ENCODE data around the gene KCNQ5.
"Not testable (repeated sequence)": the region's sequence is repeated elsewhere in the genome, so short reads cannot be mapped to it uniquely, and the experiment has no call there.

KCNQ5 gene

DNA sequence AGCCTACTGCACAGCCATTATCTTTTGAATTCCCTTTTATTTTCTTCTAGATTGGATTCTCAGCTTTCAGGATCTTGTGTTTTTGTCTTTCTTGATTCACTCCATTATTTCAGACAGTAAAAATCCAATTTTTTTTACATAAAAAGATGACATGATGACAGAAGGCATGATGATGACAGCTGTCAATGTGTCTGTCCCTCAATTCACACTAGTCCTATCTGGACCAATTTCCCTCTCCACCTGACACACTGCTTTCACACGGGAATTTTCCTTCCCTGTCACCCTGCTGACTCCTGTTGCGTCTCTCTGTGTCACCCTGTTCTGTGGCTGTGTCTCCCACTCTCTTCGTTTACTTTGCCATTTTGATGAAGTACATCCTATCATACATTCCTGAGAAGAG lies 529.9 kb downstream of the KCNQ5 start:
- no peak for DNase-seq

DNA sequence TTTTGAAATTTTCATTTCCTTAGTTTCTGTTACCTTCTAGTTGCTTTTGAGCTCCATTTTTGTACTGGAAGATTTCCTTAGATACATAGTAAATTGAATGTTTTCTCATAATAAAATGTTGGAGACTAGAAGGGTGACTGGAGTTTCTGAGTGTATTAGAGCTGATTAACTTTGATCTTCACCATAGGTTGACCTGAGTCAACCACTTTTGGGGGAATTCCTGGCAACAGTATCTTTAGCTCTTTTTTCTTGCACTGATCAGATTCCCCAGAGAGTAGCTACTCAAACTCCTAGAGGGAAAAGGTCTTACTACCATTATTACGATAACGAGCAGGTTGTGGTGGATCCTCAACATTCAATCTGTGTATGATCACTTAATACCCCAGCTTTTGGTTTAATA lies 530.7 kb downstream of the KCNQ5 start:
- no peak for DNase-seq

DNA sequence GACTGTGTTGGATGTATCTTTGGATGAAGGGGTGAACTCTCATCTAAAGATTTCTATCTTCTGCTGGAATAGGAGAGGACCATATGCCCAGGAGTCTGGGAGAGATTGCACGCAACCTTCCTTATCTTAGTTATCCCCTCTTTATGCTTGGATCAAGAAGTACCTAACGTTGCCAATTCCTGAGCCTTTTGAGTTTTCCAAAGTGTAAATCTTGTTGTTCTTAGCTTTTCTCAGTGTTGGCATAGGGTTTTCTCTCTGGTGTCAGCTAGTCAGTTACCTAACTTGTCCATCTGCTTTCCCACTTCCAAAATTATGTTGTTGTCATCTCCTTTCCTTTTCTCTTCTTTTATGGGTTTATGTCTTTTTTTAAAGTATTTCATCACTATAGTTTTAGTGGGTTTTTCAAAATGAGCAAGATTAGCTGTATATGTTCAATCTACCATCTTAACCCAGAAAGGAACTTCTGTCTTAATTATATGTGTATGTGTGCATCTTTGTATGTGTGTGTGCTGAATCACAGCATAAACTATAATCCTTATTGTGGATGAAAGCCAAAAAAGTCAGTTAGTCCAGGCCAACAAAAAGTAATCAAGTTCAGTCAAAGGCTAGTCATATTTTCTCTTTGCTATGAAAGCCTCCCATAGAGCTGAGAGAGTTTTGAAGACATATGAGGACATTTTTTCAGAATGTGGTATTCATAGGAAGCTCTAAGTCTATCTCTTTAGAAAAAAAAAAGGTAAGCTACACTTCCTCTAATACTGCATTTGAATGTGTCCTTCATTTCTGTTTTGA lies 531.3 kb downstream of the KCNQ5 start:
- no peak for DNase-seq

GRCh38 chr6:73156793-73157767 lies 535.2 kb downstream of the KCNQ5 start:
- no peak for DNase-seq

GRCh38 chr6:73157870-73158269 lies 536.0 kb downstream of the KCNQ5 start:
- no peak for DNase-seq

GRCh38 chr6:73169111-73169510 lies 547.2 kb downstream of the KCNQ5 start:
- DNase-seq: no peak

- DNase-seq: no peak
These were observed 547.8 kb downstream of the KCNQ5 start for GRCh38 chr6:73169633-73170032.

GRCh38 chr6:73174646-73175045 lies 552.8 kb downstream of the KCNQ5 start:
- no peak for DNase-seq

DNA sequence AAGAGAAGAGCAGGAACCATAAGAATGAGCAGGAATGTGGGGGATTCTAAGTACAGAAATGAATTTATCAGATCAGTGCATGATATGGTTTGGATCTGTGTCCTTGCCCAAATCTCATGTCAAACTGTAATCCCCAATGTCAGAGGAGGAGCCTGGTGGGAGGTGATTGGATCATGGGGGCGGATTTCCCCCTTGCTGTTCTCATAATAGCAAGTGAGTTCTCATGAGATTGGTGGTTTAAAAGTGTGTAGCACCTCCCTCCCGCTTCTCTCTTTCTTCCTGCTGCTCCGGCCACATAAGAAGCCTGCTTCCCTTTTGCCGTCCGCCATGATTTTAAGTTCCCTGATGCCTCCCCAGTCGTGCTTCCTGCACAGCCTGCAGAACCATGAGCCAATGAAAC lies 554.2 kb downstream of the KCNQ5 start:
- no peak for DNase-seq

DNA sequence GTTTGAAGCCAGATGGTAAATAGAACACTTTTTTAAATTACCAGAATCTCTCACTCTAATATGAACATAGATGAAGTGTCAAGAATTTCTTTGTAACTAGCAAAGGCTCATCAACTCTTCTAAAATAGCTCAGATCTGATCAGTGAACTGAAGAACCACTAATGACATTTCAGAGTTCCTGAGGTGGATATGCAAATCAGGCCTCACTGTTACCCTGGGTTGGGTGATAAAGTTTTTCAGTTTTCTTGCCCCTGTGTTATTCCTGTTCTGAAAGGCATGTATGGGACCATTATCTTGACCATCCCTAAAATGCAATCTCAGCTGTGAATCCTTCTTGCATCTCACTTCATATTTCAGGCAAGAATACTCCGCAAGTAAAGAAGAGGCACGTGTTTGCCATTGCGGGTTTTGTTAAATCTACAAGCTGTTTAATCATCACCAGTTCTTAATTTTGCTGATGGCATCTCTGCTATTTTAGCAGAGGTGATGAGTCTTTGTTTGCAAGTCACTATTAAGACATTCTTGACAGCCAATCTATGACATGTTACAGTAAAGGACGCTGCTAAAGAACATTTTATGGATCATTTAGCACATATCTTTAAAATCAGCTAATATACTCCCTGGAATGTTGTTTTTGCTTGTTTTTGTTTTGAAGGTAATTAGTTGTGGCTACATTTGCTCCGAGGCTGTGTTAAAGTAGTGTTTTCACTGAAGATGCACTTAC lies 555.5 kb downstream of the KCNQ5 start:
- no peak for DNase-seq

DNA sequence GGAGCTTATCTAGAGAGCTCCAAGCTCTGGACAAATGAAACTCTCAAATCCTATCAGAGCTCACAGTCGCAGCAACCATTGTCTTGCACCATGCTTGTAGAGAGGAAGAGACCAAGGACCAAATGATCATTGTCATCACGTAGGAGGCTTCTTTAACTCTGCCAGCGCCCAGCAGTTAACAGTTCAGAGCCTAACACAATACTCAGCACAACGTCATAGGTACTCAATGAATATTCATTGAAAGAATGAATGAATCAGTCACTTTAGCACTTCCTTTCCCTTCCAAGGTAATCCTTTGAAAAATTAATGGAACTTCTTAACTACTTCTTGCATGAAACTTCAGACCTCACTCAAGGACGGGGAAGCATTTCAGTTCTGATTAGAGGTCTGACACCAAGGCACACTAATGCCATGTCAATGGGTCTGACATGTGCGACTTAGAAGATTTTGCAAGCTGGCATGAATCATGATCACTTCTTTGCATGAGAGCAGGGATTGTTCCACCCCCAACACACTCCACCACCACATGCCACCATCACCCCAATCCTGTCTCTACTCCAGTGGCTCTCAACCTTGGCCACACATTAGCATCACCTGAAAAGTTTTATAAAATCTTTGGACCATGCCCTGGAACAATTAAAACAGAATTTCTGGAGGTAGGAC lies 558.3 kb downstream of the KCNQ5 start:
- no peak for DNase-seq

DNA sequence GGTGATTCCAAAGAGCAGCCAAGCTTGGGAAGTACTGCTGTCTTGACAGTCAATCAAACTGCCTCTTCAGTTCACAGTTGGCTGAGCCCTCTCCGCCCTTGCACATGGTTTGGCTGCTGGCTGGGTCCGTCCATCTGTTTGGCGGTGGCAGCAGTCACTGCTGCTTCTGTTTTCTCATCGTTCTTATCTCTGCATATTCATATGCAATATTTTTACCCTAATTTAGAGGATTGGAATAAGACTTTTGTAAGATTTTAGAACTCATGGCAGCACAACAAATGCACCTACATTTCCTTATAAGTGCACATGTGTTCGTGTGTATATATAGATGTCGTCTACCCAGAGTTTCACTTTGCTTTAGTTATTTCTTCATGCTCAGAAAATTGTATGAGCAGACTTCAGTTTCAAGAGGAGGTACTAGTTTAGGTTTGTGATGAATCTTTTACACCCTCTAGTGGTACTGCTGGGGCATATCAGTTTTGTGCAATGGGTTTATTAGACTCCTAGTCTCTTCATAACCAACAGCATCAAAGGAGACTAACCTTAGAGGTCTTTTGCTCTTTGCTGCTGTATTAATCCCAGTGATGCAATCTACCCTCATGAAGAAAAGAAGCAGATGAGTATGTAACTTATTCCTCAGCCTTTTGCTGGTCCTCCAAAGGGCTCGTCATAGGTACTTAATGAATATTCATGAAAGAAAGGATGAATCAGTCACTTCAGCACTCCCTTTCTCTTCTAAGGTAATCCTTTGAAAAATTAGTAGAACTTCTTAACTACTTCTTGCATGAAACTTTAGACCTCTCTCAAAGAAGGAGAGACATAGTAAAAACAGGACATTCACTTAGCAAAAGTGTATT lies 559.1 kb downstream of the KCNQ5 start:
- peak; percentile 52 for DNase-seq

GRCh38 chr6:73182021-73182607 lies 560.2 kb downstream of the KCNQ5 start:
- no peak for DNase-seq

DNA sequence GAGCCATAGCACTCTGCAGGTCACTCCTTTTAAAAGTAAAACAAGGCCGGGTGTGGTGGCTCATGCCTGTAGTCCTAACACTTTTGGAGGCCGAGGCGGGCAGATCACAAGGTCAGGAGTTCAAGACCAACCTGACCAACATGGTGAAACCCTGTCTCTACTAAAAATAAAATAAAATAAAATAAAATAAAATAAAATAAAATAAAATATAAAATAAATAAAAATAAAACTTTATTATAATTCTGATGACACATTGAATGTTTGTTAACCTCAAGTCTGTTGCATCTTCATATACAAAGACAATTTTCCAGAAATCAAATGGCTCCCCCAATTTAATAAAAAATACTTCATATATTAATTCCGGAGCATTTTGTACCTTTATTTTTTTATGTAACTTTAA lies 571.4 kb downstream of the KCNQ5 start:
- DNase-seq: not testable (repeated sequence)

DNA sequence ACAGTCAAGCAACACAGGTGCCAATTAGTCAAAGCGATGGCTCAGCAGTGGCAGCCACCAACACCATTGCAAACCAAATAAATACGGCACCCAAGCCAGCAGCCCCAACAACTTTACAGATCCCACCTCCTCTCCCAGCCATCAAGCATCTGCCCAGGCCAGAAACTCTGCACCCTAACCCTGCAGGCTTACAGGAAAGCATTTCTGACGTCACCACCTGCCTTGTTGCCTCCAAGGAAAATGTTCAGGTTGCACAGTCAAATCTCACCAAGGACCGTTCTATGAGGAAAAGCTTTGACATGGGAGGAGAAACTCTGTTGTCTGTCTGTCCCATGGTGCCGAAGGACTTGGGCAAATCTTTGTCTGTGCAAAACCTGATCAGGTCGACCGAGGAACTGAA lies 572.9 kb downstream of the KCNQ5 start:
- DNase-seq: no peak

GRCh38 chr6:73200247-73200646 lies 578.4 kb downstream of the KCNQ5 start:
- no peak for DNase-seq

DNA sequence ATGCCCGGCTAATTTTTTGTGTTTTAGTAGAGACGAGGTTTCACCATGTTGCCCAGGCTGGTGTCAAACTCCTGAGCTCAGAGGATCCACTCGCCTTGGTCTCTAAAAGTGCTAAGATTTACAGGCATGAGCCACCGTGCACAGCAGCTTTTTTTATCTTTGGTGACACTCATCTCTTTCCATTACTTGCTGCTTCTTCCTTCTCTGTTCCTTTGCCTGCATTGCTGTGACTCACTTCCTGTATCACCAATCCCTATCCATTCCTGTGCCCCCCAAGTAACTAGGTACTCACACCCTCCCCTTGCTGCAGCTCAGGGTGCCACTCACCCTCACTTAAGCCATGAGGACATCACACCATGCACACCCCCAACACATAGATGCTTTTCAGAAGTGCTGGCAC lies 578.9 kb downstream of the KCNQ5 start:
- DNase-seq: no peak

- DNase-seq: no peak
These were observed 581.2 kb downstream of the KCNQ5 start for GRCh38 chr6:73203098-73203497.

GRCh38 chr6:73204252-73204651 lies 582.4 kb downstream of the KCNQ5 start:
- DNase-seq: no peak

DNA sequence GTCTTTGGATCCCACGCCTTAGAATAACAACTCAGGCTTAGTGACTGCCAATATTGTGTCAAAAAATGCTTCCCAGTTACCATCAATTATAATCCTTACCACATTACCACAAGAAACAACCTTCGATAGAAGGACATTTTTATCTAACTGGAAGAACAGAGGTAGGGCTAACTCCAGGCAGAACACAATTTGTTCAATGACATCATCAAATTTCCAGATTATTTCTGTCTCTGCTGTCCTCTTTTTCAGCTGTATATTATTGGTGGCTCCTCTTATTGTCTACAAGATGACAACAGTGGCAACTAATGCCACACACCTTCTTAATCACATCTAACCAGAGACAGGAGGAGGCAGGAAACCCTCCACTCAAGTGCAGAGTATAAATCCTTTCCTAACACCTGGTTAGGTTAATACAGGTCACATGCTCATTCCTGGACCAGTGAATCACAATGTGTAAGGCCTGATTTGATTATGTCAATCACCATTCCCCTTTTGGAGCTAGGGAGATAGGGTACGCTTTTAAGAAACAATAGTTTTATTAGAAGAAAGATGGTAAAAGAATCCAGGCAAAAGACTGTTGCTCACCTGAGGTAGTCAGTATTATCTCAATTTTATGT lies 585.5 kb downstream of the KCNQ5 start:
- no peak for DNase-seq

GRCh38 chr6:73209117-73209516 lies 587.3 kb downstream of the KCNQ5 start:
- no peak for DNase-seq

All from activated CD4-positive, alpha-beta T cell treated with anti-CD3 and anti-CD28 coated beads, Interleukin-10, Interleukin-2, amounts not matched to agents 100 ng/mL and 50 ng/mL, durations not matched to agents 16 hours and 8 hours (primary cell).